GM19468 (cell line): Measurements from ENCODE around the gene ADCY6.
A peak's percentile ranks its signal among the peaks of the same experiment; 100 is the strongest.

ENCODE experiments used
- ATAC-seq: cut with Tn5 transposase; IDR thresholded peaks from one replicate; pipeline ENCODE4 v1.9.1; 2021; ENCODE audit warnings: mild to moderate bottlenecking, moderate library complexity, moderate number of reproducible peaks; ENCODE audit not compliant: unreplicated experiment; ENCODE audit errors: extremely low read depth

ADCY6 gene

GRCh38 chr12:48816143-48816854, 27.4 kb upstream of the ADCY6 start:
- no peak for ATAC-seq

DNA sequence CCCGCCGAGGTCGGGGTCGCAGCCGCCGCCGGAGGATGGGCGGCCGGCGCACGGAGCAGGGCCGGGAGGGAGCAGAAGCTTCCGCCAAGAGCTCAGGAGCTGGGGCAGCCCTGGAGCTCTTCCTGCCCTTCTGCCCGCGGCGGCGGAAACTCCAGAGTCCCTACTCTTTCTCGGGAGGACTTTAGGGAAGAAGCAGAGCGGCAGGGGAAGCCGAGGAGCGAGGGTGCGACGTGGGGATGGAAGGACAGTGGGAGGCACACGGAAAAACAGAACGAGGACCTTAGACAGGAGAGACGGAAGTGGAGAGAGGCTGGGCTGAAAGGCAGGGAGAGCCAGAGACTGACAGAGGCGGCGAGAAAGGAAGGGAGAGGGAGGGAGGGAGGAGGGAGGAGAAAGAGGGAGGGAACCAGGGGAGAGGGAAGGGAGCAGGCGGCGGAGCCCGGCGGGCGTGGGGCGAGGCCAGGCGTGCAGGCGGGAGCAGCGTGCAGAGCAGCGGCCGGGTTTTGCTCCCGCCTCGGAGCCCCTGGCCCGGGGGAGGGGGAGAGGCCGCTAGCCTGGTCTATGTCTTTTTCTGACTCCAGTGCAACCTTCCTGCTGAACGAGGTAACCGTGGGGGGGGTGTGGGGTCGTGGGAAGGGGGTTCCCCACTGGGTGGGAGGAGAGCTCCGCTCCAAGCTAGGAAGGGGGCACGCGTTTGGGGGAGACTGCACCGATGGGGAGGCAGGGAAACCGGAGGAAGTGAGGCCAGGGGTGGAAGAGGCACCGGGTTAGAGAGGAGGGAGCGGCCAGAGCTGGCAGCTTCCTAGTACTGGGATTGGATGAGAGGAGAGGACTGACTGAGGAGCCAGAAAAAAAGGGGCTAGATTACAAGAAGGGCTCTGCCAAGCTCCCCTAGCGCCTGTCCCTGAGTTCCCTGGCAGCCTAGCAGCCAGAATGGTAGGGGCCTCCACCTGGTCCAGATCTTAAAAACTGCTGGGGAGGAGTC, 26.5 kb upstream of the ADCY6 start:
- no peak for ATAC-seq

- peak; percentile 61 for ATAC-seq
These were observed 25.6 kb upstream of the ADCY6 start for GRCh38 chr12:48814262-48815125.

DNA sequence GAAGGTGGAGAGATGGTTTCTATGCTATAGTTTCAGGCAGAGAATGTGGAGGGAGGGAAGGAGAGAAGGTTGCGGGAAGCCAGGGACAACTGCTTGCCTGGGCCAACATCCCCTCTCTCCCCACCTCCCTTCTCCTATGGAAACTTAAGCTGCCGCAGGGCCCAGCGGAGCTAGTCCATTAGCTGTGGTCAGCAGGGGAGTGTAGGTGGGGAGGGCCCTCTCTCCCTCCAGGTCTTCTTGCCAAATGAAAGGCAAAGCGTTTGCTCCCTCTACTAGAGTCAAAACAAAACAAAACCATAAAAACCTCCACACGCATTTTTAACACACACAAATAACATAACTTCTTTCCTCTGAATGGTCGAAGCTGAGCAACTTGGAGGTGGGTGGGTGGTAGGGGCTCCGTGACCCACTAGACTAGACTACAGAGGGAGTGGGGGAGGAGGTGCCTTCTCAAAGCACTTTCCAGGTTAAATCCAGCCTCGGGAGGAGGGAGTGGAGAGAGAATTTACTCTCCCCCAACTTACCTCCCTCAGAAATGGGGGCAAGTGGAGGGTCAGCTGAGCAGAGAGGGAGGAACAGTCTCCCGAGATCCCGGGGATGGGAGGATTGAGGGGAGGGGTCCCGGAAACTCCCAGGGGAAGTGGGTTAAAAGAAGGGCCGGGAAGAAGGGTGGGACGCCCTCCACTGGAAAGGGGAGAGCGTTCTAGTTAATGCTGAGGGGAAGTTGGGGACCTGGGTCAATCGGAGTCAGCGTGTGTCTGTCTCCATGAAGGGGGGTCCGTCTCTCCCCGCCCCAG, 24.8 kb upstream of the ADCY6 start:
- no peak for ATAC-seq

DNA sequence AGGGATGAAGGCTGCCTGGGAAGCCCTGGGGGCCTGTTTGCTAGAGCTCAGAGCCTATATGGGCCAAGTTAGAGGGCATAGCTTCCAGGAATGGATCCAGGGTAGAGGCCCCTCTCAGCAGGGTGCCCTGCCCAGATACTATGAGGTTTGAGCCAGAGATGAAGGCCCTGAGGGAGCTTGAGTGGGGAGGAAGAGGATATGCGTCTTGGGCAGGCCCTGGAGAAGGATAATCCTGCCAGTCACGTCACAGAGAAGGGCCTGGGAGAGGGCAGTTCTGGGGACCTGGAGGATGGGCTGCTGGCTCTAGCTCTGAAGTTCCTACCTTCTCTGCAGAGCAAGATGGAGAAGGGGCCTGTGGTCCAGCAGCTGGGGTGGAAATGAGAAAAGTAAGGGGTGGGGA, 23.5 kb upstream of the ADCY6 start:
- ATAC-seq: no peak

- ATAC-seq: no peak
These were observed 22.7 kb upstream of the ADCY6 start for GRCh38 chr12:48811437-48812090.

DNA sequence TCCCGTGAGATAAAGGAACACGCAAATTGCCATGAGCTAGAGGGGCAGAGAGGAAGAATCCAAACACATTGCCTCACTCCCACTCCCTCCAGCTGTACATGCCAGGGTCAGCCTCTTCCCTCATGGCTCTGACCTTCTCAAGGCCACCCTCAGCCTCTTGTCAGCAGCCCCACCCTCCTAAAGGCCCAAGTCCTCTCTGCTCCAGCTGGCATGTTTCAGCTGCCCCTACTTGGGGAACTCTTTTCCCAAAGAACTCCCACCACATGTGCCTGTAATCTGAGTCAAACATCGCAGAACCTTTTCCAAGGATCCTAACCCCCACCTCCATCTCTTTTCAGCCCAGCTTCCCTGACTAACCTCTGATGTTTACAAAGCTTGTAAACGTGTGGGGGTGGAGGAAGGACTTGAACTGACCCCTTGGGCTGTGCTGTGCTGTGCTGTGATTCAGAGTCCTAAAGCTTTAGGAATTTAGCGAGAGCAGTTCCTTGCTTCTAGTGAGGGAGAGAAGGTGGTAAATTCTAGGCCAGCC, 22.1 kb upstream of the ADCY6 start:
- no peak for ATAC-seq

DNA sequence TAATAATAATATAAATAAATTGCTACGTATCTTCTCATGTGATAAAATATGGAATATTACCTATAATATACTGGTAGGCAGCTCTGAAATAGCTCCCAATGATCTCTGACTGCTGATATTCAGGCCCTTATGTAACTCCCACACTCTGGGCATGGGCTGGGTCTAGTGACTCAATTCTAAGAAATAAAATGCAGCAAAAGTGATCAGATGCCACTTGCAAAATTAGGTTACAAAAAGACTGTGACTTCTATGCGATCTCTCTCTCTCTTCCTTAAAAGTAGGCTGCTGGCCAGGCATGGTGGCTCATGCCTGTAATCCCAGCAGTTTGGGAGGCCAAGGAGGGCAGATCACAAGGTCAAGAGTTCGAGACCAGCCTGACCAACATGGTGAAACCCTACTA, 19.1 kb upstream of the ADCY6 start:
- ATAC-seq: no peak

DNA sequence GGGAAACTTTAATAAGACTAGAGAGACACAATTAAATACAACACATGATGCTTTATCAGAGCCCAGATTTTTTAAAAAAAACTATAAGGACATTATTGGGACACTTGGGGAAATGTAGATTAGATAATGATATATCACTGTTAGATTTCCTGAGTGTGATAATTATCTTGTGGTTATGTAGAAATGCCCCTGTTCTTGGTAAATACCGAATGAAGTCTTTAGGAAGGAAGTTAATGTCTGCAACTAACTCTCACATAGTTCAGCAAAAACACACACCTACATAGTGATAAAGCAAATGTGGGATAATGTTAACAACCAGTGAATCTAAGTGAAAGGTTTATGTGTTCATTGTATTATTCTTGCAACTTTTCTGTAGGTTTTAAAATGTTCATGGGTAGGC, 14.8 kb upstream of the ADCY6 start:
- no peak for ATAC-seq

- no peak for ATAC-seq
These were observed 12.1 kb upstream of the ADCY6 start for GRCh38 chr12:48800971-48801370.

DNA sequence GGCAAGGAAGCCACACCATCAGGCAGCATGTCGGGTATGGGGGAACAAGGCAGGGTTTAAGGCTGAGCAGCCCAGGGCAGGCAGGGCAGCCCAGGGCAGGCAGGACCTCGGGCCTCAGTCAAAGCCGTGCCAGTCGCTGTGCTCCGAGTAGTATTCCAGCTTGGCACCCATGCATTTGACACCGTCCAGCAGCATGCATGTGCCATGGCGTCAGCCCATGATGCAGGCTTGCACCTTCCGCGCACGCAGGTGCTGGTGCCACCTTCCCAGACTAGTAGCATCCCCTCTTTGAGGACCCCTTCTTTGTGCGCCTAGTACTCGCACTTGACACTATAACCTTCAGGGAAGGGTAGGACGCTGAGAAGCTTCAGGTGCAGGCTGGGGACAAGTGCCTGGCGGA, 11.6 kb upstream of the ADCY6 start:
- ATAC-seq: no peak

DNA sequence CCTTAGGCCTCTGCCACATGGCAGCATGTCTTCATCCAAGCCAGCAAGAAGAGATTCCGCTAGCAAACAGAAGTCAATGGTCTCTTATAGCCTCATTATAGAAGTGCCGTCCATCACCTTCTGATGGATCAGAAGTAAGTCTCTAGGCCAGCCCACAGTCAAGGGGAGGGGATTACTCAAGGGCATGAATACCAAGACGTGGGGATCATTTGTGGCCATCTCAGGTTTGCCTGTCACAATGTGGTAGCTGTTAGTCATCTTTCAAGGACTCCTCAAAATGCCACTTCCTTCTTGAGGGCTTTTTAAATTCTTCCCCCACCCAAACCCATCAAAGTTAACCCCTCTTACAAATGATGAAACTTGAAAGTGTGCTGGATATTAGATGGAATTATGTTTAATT, 8.1 kb upstream of the ADCY6 start:
- no peak for ATAC-seq

- no peak for ATAC-seq
These were observed 6.9 kb upstream of the ADCY6 start for GRCh38 chr12:48795550-48796455.

GRCh38 chr12:48794870-48795269, 6.0 kb upstream of the ADCY6 start:
- no peak for ATAC-seq

- ATAC-seq: no peak
These were observed 4.8 kb upstream of the ADCY6 start for GRCh38 chr12:48793696-48794095.

- no peak for ATAC-seq
These were observed 1.0 kb upstream of the ADCY6 start for GRCh38 chr12:48789858-48790326.

DNA sequence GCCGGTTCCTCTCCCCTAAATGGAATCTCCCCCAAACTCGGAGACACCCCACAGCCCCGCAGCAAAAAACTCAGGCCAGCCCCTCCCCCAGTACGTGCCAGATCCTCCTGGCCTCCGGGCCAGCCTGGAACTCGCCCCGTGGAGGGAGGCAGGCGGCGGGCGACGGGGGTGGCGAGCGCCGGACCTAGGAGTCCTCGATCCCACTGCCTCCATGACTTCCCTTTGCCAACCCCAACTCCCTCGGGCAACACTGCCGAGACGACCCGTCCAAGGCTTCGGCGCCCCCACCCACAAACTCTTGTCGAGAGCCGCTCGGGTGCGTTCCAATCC, 400 bp downstream of the ADCY6 start:
- ATAC-seq: no peak
